ENCODE results near the gene SYPL2. TPM values are rescaled to one million over a fixed set of nuclear protein-coding genes. Genes with fewer than 3 reads are reported as not detected.

SYPL2 gene
- total RNA-seq, 2 experiments from 2014 or later = not detected

DNA sequence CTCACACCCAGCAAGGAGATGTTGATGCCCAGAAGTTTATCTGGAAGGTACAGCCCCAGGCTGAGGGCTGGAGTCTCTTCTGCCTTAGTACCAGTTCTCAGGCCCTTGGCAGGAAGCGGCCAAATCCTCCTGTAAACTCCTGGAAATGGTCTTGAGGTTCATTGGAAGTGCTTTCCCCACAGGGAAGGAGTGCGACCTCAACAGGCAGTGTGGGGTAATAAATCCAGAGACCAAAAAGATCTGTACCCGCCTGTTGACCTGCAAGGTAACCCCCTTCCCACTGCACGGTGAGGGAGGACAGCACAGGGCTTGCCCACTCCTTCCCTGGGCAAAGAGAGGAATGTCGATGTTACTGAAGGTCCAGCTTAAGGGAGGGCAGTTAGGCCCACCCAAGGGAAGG is 21.9 kb downstream of the SYPL2 start:
- Histone ChIP-seq H3K4me2 (ENCODE audit: low read length) (no peak overlapping the region), H2AFZ (ENCODE audit: low read length) (no peak overlapping the region), H4K20me1 (ENCODE audit: insufficient read depth, low read length) (no peaks in the 10 kb centered on the region), H3K27ac (ENCODE audit: low read depth, low read length, poor library complexity, severe bottlenecking) (no peak overlapping the region), H3K9me2 (ENCODE audit: insufficient read depth, low read length) (no peaks in the 10 kb centered on the region), H3K9me3 (ENCODE audit: low read length) (no peaks in the 10 kb centered on the region), H3K4me3 (ENCODE audit: low read depth, low read length, poor library complexity, severe bottlenecking) (no peak overlapping the region), H3K36me3 (ENCODE audit: insufficient read depth, low read length) (peaks cover 14% of the 10 kb centered on the region; the same call in 1 of the 2 replicates), H3K4me1 (ENCODE audit: insufficient read depth, low read length, poor library complexity, severe bottlenecking) (peaks cover 14% of the 10 kb centered on the region), H3K79me2 (ENCODE audit: insufficient read depth, low read depth, low read length) (no peaks in the 10 kb centered on the region; the same call in 1 of the 2 replicates)
- no TSS peak for BruUV-seq (replicated peaks)
- POLR2A ChIA-PET = no interaction called here
- TF ChIP-seq, protein P1, sequence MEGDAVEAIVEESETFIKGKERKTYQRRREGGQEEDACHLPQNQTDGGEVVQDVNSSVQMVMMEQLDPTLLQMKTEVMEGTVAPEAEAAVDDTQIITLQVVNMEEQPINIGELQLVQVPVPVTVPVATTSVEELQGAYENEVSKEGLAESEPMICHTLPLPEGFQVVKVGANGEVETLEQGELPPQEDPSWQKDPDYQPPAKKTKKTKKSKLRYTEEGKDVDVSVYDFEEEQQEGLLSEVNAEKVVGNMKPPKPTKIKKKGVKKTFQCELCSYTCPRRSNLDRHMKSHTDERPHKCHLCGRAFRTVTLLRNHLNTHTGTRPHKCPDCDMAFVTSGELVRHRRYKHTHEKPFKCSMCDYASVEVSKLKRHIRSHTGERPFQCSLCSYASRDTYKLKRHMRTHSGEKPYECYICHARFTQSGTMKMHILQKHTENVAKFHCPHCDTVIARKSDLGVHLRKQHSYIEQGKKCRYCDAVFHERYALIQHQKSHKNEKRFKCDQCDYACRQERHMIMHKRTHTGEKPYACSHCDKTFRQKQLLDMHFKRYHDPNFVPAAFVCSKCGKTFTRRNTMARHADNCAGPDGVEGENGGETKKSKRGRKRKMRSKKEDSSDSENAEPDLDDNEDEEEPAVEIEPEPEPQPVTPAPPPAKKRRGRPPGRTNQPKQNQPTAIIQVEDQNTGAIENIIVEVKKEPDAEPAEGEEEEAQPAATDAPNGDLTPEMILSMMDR (conservative IDR thresholded peaks at IDR 0.05; ENCODE audit: low read length) = peak; percentile 30; the same call in 1 of the 2 replicates
- no peak for TF ChIP-seq EZH2phosphoT487 (IDR thresholded peaks at IDR 0.05; ENCODE audit: borderline replicate concordance, low read depth, low read length)
- no peak for DNase-seq (ENCODE audit: low spot score)
- CTCF ChIA-PET (ENCODE audit: unreplicated experiment) = interaction anchor here (1.0 kb wide), 1 partner anchor 44 kb away, joined by 3 read pairs; no protein-coding TSS in a partner anchor
- intact Hi-C loops (cut with micrococcal nuclease; ENCODE audit: unreplicated experiment) = no loop called here

DNA sequence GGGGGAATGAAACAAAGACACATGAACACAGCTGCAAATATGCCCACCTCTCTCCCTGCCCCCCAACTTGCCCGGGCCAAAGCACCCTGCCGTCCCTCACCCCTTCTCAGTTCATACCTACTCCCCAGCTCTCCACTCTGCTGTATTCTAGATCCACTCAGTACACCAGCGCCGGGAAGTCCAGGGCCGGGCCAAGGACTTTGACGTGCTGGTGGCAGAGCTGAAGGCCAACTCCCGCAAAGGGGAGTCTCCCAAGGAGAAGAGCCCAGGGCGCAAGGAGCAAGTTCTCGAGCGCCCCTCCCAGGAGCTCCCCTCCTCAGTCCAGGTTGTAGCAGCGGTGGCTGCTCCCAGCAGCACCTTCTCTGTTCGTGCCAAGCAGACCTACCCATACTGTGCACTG is 22.4 kb downstream of the SYPL2 start:
- no peaks in the 10 kb centered on the region for H4K20me1 ChIP-seq (ENCODE audit: insufficient read depth, low read length)
- peaks cover 17% of the 10 kb centered on the region for H3K4me1 ChIP-seq (ENCODE audit: insufficient read depth, low read length, poor library complexity, severe bottlenecking)
- POLR2A ChIA-PET = no interaction called here
- H3K36me3 ChIP-seq (ENCODE audit: insufficient read depth, low read length) = peaks cover 14% of the 10 kb centered on the region; the same call in 1 of the 2 replicates
- no peak for DNase-seq (ENCODE audit: low spot score)
- H3K79me2 ChIP-seq (ENCODE audit: insufficient read depth, low read depth, low read length) = no peaks in the 10 kb centered on the region; the same call in 1 of the 2 replicates
- no TSS peak for BruUV-seq (replicated peaks)
- H3K9me3 ChIP-seq (ENCODE audit: low read length) = no peaks in the 10 kb centered on the region
- no peak overlapping the region for H3K4me3 ChIP-seq (ENCODE audit: low read depth, low read length, poor library complexity, severe bottlenecking)
- no peak overlapping the region for H2AFZ ChIP-seq (ENCODE audit: low read length)
- intact Hi-C loops (cut with micrococcal nuclease; ENCODE audit: unreplicated experiment) = no loop called here
- no peak overlapping the region for H3K4me2 ChIP-seq (ENCODE audit: low read length)
- TF ChIP-seq, protein P1 (conservative IDR thresholded peaks at IDR 0.05; ENCODE audit: low read length) = no peak
- no peak for TF ChIP-seq EZH2phosphoT487 (IDR thresholded peaks at IDR 0.05; ENCODE audit: borderline replicate concordance, low read depth, low read length)
- CTCF ChIA-PET (ENCODE audit: unreplicated experiment) = interaction anchor here (1.0 kb wide), 1 partner anchor 44 kb away, joined by 3 read pairs; no protein-coding TSS in a partner anchor
- H3K9me2 ChIP-seq (ENCODE audit: insufficient read depth, low read length) = no peaks in the 10 kb centered on the region
- no peak overlapping the region for H3K27ac ChIP-seq (ENCODE audit: low read depth, low read length, poor library complexity, severe bottlenecking)
